ENCODE data around the gene FCGR1A. TPM values are rescaled to one million over a fixed set of nuclear protein-coding genes. Genes with fewer than 3 reads are reported as not detected.
"Not testable (repeated sequence)": the region's sequence is repeated elsewhere in the genome, so short reads cannot be mapped to it uniquely, and the experiment has no call there.

Gene FCGR1A
- total RNA-seq, 2 donors from 2014 or later, result not detected

GRCh38 chr1:149787688-149788451 is 5.4 kb downstream of the FCGR1A start:
- not testable (repeated sequence) for H3K4me3 Mint-ChIP-seq; H3K36me3 Mint-ChIP-seq (ENCODE audit: insufficient read depth in 2 of 2); H3K27ac Mint-ChIP-seq; H3K4me1 Mint-ChIP-seq (ENCODE audit: low read depth); H3K9me3 Mint-ChIP-seq; H3K27me3 Mint-ChIP-seq (ENCODE audit: low read depth)
- DNase-seq, result peak in 1 of 2 donors; percentile 11
- ATAC-seq (replicated peaks in 1 of 2), result peak; percentile 50 to 76

DNA sequence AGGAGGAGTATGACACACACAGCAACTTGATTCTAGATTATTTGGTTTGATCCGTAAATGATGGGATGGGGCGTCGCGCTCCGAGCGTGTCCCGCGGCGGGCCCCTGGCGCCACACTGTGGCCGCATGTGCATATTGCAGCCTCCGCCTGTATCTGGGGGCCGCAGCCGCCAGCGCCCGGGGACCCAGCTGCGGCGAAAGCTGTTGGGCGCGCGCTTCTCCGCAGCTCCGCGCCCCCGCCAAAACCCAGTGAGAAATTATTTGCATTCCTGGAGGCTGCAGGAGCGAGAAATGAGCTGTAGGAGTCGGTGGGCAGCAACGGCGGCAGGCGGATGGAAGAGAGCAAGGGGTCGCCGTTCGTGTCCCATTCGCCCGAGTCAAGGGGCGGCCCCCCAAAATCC is 10.0 kb downstream of the FCGR1A start:
- peak overlapping the region; percentile 99 for H3K27ac Mint-ChIP-seq

DNA sequence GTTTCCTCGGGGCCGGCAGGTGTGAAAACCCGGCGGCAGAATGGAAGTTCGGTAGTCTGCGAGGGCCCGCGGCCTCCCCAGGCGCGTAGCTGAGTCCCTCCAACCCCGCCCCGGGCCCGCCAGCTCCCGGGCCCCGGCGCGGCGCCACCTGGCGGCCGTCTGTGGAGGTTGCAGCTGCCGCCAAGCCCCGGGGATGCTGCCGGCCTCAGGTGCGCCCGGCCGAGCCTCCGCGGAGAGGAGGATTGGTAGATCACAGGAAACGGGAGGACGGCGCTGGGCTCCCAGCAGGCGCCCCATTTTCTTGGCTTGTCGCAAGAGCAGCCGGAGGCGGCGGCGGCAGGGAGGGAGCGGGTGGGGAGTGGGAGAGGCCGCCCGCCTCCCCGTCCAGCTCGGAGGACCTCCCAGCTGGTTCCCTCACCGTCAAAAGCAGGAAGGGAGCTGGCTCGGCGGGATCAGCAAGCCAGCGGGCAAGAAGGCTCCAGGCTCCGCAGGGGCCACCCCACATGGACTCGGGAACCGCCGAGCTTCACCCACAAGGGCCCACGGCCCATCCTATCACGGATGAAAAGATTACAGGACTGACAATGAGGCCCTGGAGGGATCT is 10.5 kb downstream of the FCGR1A start:
- H3K27me3 Mint-ChIP-seq (ENCODE audit: low read depth); H3K27ac Mint-ChIP-seq; H3K9me3 Mint-ChIP-seq; H3K4me1 Mint-ChIP-seq (ENCODE audit: low read depth); H3K36me3 Mint-ChIP-seq (ENCODE audit: insufficient read depth in 2 of 2): not testable (repeated sequence)
- H3K4me3 Mint-ChIP-seq, result peak overlapping the region; percentile 40 to 69
- ATAC-seq (replicated peaks in 1 of 2), result peak; percentile 92 to 93
- DNase-seq, result peak; percentile 83 to 88

More for the DNA sequence above, 10.0 kb downstream of the FCGR1A start:
- H3K4me3 Mint-ChIP-seq, result peak overlapping the region; percentile 98 to 100
- H3K4me1 Mint-ChIP-seq (ENCODE audit: low read depth); H3K9me3 Mint-ChIP-seq; H3K27me3 Mint-ChIP-seq (ENCODE audit: low read depth); H3K36me3 Mint-ChIP-seq (ENCODE audit: insufficient read depth in 2 of 2): not testable (repeated sequence)
- ATAC-seq (replicated peaks in 1 of 2), result peak; percentile 67 to 83
- DNase-seq, result peak; percentile 54 to 69

- not testable (repeated sequence) for H3K36me3 Mint-ChIP-seq (ENCODE audit: insufficient read depth in 2 of 2); H3K4me1 Mint-ChIP-seq (ENCODE audit: low read depth); DNase-seq; H3K4me3 Mint-ChIP-seq; H3K27ac Mint-ChIP-seq; H3K9me3 Mint-ChIP-seq; H3K27me3 Mint-ChIP-seq (ENCODE audit: low read depth); ATAC-seq (replicated peaks in 1 of 2)
Measured at GRCh38 chr1:149793885-149794284, 11.4 kb downstream of the FCGR1A start.

GRCh38 chr1:149801628-149802027 is 19.1 kb downstream of the FCGR1A start:
- H3K27ac Mint-ChIP-seq; DNase-seq; H3K4me3 Mint-ChIP-seq; H3K4me1 Mint-ChIP-seq (ENCODE audit: low read depth); ATAC-seq (replicated peaks in 1 of 2); H3K36me3 Mint-ChIP-seq (ENCODE audit: insufficient read depth in 2 of 2); H3K9me3 Mint-ChIP-seq; H3K27me3 Mint-ChIP-seq (ENCODE audit: low read depth): not testable (repeated sequence)

DNA sequence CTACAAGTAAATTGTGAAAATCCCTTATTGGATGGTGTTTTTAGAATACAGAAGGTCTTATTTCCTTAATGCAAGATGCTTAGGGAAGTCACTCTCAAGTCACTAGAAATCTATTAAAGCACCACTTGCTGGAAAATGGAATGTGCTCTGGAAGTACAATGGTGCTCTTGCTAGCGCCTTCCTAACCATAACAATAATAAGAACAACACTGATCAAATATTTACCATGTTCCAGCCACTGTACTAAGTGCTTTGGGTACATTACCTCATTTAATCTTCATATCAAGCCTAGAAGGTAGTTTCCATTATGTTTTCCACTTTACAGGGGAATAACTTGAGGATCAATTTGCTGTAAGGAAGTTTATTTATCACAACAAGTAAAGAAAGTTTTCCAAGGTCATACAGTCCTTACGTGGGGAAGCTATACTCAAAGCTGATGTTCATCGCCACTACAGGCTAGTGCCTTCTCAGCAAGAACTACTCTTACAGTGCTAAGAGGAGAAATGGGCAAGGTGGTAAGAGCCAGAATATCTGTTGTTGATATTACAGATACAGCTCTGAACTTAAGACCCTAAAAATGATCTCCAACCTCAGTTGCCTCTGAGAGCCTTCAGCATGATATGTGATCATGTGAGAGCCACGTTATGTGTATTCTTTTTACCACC is 22.1 kb downstream of the FCGR1A start:
- not testable (repeated sequence) for H3K4me1 Mint-ChIP-seq (ENCODE audit: low read depth); H3K27me3 Mint-ChIP-seq (ENCODE audit: low read depth); H3K4me3 Mint-ChIP-seq; H3K36me3 Mint-ChIP-seq (ENCODE audit: insufficient read depth in 2 of 2); ATAC-seq (replicated peaks in 1 of 2); H3K27ac Mint-ChIP-seq; H3K9me3 Mint-ChIP-seq; DNase-seq

DNA sequence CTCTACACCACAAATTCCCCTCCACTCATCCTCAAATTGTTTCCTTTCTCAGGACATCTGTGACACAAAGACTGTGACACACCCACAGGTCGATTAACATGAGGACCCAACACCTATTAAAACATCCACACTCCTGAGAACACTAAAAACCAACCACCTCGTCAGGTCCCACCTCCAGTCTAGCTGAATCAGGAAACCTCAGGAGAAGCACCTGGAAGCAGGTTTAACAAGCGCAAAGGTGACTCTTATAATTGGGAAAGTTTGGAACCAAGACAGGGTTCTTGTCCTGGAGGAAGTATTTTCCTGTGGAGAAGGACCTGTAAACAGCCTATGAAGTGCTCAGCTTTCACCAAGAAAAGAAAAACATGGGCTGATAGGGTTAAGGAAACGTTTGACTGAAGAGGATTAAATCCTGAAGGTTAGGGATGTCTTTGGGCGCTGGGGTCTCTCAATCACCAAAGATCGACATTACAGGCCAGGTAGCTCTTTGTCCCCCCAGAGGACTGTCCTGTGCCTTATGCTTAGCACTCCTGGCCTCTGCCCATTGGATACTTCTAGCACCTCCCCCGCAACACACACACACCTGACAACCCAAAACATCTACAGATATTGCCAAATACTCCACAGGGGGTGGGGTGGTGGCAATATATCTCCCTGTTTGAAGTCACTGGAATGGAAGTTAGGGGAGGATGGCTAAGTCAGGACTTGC is 28.4 kb downstream of the FCGR1A start:
- not testable (repeated sequence) for H3K27me3 Mint-ChIP-seq (ENCODE audit: low read depth); H3K36me3 Mint-ChIP-seq (ENCODE audit: insufficient read depth in 2 of 2); H3K9me3 Mint-ChIP-seq; ATAC-seq (replicated peaks in 1 of 2)
- Mint-ChIP-seq H3K4me3 (peak overlapping the region; percentile 59 to 93), H3K27ac (peak overlapping the region; percentile 89), H3K4me1 (ENCODE audit: low read depth) (peaks cover 11% of the 10 kb centered on the region)
- DNase-seq, result peak; percentile 10 to 37

- H3K27me3 Mint-ChIP-seq (ENCODE audit: low read depth); H3K36me3 Mint-ChIP-seq (ENCODE audit: insufficient read depth in 2 of 2); H3K9me3 Mint-ChIP-seq: not testable (repeated sequence)
- peaks cover 11% of the 10 kb centered on the region for H3K4me1 Mint-ChIP-seq (ENCODE audit: low read depth)
- peak; percentile 50 to 62 for DNase-seq
- peak; percentile 46 to 49 for ATAC-seq (replicated peaks in 1 of 2)
- peak overlapping the region; percentile 82 to 93 for H3K4me3 Mint-ChIP-seq
- H3K27ac Mint-ChIP-seq, result peak overlapping the region; percentile 98
Measured at GRCh38 chr1:149811514-149811889, 29.0 kb downstream of the FCGR1A start.

DNA sequence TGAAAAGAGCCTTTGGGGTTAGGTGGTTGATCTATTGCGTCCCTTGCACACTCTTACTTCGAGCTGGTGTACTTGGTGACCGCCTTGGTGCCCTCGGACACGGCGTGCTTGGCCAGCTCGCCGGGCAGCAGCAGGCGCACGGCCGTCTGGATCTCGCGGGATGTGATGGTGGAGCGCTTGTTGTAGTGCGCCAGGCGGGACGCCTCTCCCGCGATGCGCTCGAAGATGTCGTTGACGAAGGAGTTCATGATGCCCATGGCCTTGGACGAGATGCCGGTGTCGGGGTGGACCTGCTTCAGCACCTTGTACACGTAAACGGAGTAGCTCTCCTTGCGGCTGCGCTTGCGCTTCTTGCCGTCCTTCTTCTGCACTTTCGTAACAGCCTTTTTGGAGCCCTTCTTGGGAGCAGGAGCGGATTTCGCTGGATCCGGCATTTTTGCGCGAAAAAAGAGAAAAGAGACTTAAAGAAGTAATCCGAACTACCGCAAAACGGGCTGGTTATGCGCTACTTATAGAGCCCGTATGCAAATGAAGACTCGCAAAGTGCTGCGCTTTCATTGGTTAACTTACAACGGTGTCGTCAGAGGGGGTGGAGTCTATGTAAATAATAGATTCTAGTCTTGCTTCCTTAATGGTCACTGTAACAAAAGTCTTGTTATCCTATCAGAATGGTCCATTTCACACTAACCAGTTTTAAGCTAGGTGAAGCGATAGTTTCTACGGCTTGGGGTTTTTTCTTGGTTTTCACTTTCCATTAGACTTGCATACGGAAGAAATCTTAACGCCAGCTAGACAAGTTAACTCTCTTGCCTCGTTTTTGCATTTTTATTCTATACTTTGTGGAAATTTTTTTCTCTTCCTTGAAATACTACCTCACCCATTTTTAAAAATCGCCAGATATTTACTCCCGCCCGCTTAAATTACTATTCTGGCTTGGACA is 29.7 kb downstream of the FCGR1A start:
- peak overlapping the region; percentile 82 to 93 for H3K4me3 Mint-ChIP-seq
- ATAC-seq (replicated peaks in 1 of 2), result peak; percentile 75 to 76
- H3K9me3 Mint-ChIP-seq; H3K36me3 Mint-ChIP-seq (ENCODE audit: insufficient read depth in 2 of 2); H3K27me3 Mint-ChIP-seq (ENCODE audit: low read depth): not testable (repeated sequence)
- peak; percentile 79 to 83 for DNase-seq
- H3K27ac Mint-ChIP-seq, result peak overlapping the region; percentile 98
- peaks cover 11% of the 10 kb centered on the region for H3K4me1 Mint-ChIP-seq (ENCODE audit: low read depth)

- peak overlapping the region; percentile 98 for H3K27ac Mint-ChIP-seq
- H3K36me3 Mint-ChIP-seq (ENCODE audit: insufficient read depth in 2 of 2); H3K9me3 Mint-ChIP-seq; H3K27me3 Mint-ChIP-seq (ENCODE audit: low read depth): not testable (repeated sequence)
- DNase-seq (peak; percentile 69 to 83), ATAC-seq (replicated peaks in 1 of 2) (peak; percentile 47 to 52)
- peaks cover 11% of the 10 kb centered on the region for H3K4me1 Mint-ChIP-seq (ENCODE audit: low read depth)
- H3K4me3 Mint-ChIP-seq, result peak overlapping the region; percentile 82 to 93
Measured at GRCh38 chr1:149812893-149813801, 30.7 kb downstream of the FCGR1A start.

GRCh38 chr1:149820387-149820786 is 37.9 kb downstream of the FCGR1A start:
- not testable (repeated sequence) for H3K4me3 Mint-ChIP-seq; H3K9me3 Mint-ChIP-seq; DNase-seq; H3K36me3 Mint-ChIP-seq (ENCODE audit: insufficient read depth in 2 of 2); ATAC-seq (replicated peaks in 1 of 2); H3K4me1 Mint-ChIP-seq (ENCODE audit: low read depth); H3K27me3 Mint-ChIP-seq (ENCODE audit: low read depth); H3K27ac Mint-ChIP-seq
